ENCODE data around the gene PCDHA2. TPM values are rescaled to one million over a fixed set of nuclear protein-coding genes. Genes with fewer than 3 reads are reported as not detected.

Gene PCDHA2
- total RNA-seq, 2 experiments from 2014 or later: not detected

Other genes starting within 250 kb of the PCDHA2 start
- 10 to 100 TPM; 27.2 to 28.5 TPM for gene EIF4EBP3, start 247.2 kb upstream of the PCDHA2 start, total RNA-seq
- 10 to 100 TPM; 38.0 to 39.6 TPM for gene SRA1, start 237.4 kb upstream of the PCDHA2 start, total RNA-seq
- gene APBB3, start 230.3 kb upstream of the PCDHA2 start, total RNA-seq: 10 to 100 TPM; 15.4 to 16.5 TPM
- gene SLC35A4, start 230.0 kb upstream of the PCDHA2 start, total RNA-seq: 10 to 100 TPM; 57.1 to 60.1 TPM
- gene CD14, start 161.7 kb upstream of the PCDHA2 start, total RNA-seq: under 1 TPM; 0.14 to 0.20 TPM
- gene TMCO6, start 155.4 kb upstream of the PCDHA2 start, total RNA-seq: 10 to 100 TPM; 29.0 to 29.5 TPM
- 10 to 100 TPM; 71.4 to 76.4 TPM for gene NDUFA2, start 147.2 kb upstream of the PCDHA2 start, total RNA-seq
- gene IK, start 147.0 kb upstream of the PCDHA2 start, total RNA-seq: 10 to 100 TPM; 82.9 to 93.1 TPM
- 10 to 100 TPM; 18.9 to 19.8 TPM for gene WDR55, start 129.9 kb upstream of the PCDHA2 start, total RNA-seq
- gene DND1, start 121.3 kb upstream of the PCDHA2 start, total RNA-seq: 1 to 10 TPM; 1.7 to 1.9 TPM
- 10 to 100 TPM; 69.0 to 74.8 TPM for gene HARS1, start 103.5 kb upstream of the PCDHA2 start, total RNA-seq
- gene HARS2, start 103.4 kb upstream of the PCDHA2 start, total RNA-seq: 10 to 100 TPM; 27.4 to 29.3 TPM
- gene ZMAT2, start 94.4 kb upstream of the PCDHA2 start, total RNA-seq: 10 to 100 TPM; 52.9 to 58.8 TPM
- gene PCDHA1, start 8.7 kb upstream of the PCDHA2 start, total RNA-seq: not detected
- gene PCDHA3, start 6.2 kb downstream of the PCDHA2 start, total RNA-seq: not detected
- gene PCDHA4, start 12.2 kb downstream of the PCDHA2 start, total RNA-seq: not detected
- gene PCDHA5, start 26.8 kb downstream of the PCDHA2 start, total RNA-seq: not detected
- gene PCDHA6, start 33.1 kb downstream of the PCDHA2 start, total RNA-seq: not detected
- gene PCDHA7, start 39.4 kb downstream of the PCDHA2 start, total RNA-seq: not detected
- not detected for gene PCDHA8, start 46.3 kb downstream of the PCDHA2 start, total RNA-seq
- not detected for gene PCDHA9, start 53.5 kb downstream of the PCDHA2 start, total RNA-seq
- not detected for gene PCDHA10, start 61.0 kb downstream of the PCDHA2 start, total RNA-seq
- not detected for gene PCDHA11, start 74.1 kb downstream of the PCDHA2 start, total RNA-seq
- gene PCDHA12, start 80.5 kb downstream of the PCDHA2 start, total RNA-seq: not detected
- not detected for gene PCDHA13, start 87.3 kb downstream of the PCDHA2 start, total RNA-seq
- not detected for gene PCDHAC1, start 131.4 kb downstream of the PCDHA2 start, total RNA-seq
- not detected for gene PCDHAC2, start 171.6 kb downstream of the PCDHA2 start, total RNA-seq

Measured in activated naive CD4-positive, alpha-beta T cell treated with anti-CD3 and anti-CD28 coated beads for 36 hours (primary cell).